Brain microvascular endothelial cell (primary cell): ENCODE measurements around the gene PPP2R5A.
"Not testable (repeated sequence)": the region's sequence is repeated elsewhere in the genome, so short reads cannot be mapped to it uniquely, and the experiment has no call there.

Experiments used
- DNase-seq: peaks from one replicate; pipeline ENCODE4 v3.0.0-alpha.2; 2020
- H3K27ac ChIP-seq: fragments of 250-450 bp; sonication (Bioruptor Pico); 2 replicates; pipeline ENCODE4 v1.5.1; 2020; ENCODE audit warnings: mild to moderate bottlenecking, moderate library complexity
- H3K27me3 ChIP-seq: fragments of 250-450 bp; sonication (Bioruptor Pico); replicated peaks from 2 replicates; pipeline ENCODE4 v1.5.1; 2020; ENCODE audit warnings: mild to moderate bottlenecking
- H3K36me3 ChIP-seq: fragments of 250-450 bp; sonication (Bioruptor Pico); replicated peaks from 2 replicates; pipeline ENCODE4 v1.5.1; 2020; ENCODE audit warnings: mild to moderate bottlenecking
- H3K4me3 ChIP-seq: 2 replicates; pipeline ENCODE4 v1.5.1; 2011; ENCODE audit warnings: low read depth, mild to moderate bottlenecking, control low read depth, low read length, moderate library complexity
- CTCF ChIP-seq: IDR thresholded peaks from 2 replicates; pipeline ENCODE4 v1.5.1; 2011; ENCODE audit warnings: low read depth, mild to moderate bottlenecking, moderate library complexity, low read length, control low read depth, inconsistent platforms; ENCODE audit errors: missing control alignments
- in situ Hi-C: cut with HindIII; loops from 2 replicates; pipeline ENCODE4 v1.10.0; 2017; ENCODE audit warnings: low sequenced_read_pairs, low pct_ligation_motif_present

The PPP2R5A gene

GRCh38 chr1:212284332-212284743 is 872 bp upstream of the PPP2R5A start:
- DNase-seq, result no peak
- Histone ChIP-seq H3K36me3 (no peaks in the 10 kb centered on the region), H3K27ac (peak overlapping the region; percentile 51), H3K27me3 (no peaks in the 10 kb centered on the region), H3K4me3 (peak overlapping the region; percentile 82)
- in situ Hi-C loops, result no loop called here
- TF ChIP-seq CTCF, result no peak

GRCh38 chr1:212285685-212286555 is 710 bp downstream of the PPP2R5A start:
- in situ Hi-C loops, result no loop called here
- H3K36me3 ChIP-seq, result no peaks in the 10 kb centered on the region
- H3K27ac ChIP-seq, result peak overlapping the region; percentile 88
- TF ChIP-seq CTCF, result no peak
- DNase-seq, result peak; percentile 25
- peak overlapping the region; percentile 70 for H3K4me3 ChIP-seq
- H3K27me3 ChIP-seq, result no peaks in the 10 kb centered on the region

GRCh38 chr1:212286556-212287131 is 1.4 kb downstream of the PPP2R5A start:
- no peak for DNase-seq
- Histone ChIP-seq H3K27ac (peak overlapping the region; percentile 88), H3K4me3 (peak overlapping the region; percentile 70), H3K27me3 (no peaks in the 10 kb centered on the region), H3K36me3 (no peaks in the 10 kb centered on the region)
- TF ChIP-seq CTCF, result no peak
- in situ Hi-C loops, result no loop called here

GRCh38 chr1:212287261-212287895 is 2.2 kb downstream of the PPP2R5A start:
- DNase-seq, result no peak
- H3K36me3 ChIP-seq, result no peaks in the 10 kb centered on the region
- H3K27me3 ChIP-seq, result no peaks in the 10 kb centered on the region
- no peak overlapping the region for H3K27ac ChIP-seq
- in situ Hi-C loops, result no loop called here
- peak overlapping the region; percentile 70 for H3K4me3 ChIP-seq
- TF ChIP-seq CTCF, result no peak

GRCh38 chr1:212287995-212288394 is 2.8 kb downstream of the PPP2R5A start:
- H3K27me3 ChIP-seq, H3K36me3 ChIP-seq, DNase-seq, H3K4me3 ChIP-seq, H3K27ac ChIP-seq, in situ Hi-C loops: not testable (repeated sequence)

GRCh38 chr1:212288615-212289014 is 3.4 kb downstream of the PPP2R5A start:
- in situ Hi-C loops, result no loop called here
- Histone ChIP-seq H3K36me3 (no peaks in the 10 kb centered on the region), H3K27me3 (no peaks in the 10 kb centered on the region), H3K4me3 (no peak overlapping the region), H3K27ac (no peak overlapping the region)
- no peak for TF ChIP-seq CTCF
- DNase-seq, result no peak
